Measurements from ENCODE around the gene MT1B. TPM values are rescaled to one million over a fixed set of nuclear protein-coding genes. Genes with fewer than 3 reads are reported as not detected.
A peak's percentile ranks its signal among the peaks of the same experiment; 100 is the strongest.

MT1B gene
- total and polyA plus RNA-seq, 2 of the 13 experiments (the other 11 are each of a cell fraction or from before 2014, with no cell fraction given) = 0.89 TPM; not detected in 1

DNA sequence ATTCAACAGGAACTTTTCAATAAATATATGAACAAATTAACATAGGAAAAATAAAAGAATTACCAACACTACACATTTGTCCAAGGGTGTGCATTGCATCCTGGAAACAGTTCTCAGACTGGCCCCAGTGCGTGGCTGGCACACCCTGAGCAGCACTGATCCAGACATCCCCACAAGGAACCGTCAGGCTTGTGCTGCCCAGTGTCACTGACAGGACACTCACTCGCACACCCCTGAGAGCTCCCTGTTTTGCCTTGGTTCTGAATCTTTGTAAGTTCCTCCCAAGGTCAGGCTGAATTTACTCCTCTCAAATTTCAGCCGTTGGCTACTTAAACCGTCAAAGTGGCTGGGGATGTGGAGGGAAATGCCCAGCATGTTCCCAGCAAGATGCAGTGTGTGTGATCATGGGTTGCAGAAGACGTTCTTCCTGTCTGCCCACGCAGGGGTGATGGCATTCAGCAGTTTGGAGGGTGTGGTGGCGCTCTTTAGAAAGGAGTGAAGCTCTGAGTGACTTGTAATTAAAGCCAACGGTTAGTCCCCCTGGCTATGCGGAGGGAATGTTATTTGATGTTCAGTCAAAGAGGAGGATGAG, 41.6 kb upstream of the MT1B start (continued):
- TF ChIP-seq, protein P1, sequence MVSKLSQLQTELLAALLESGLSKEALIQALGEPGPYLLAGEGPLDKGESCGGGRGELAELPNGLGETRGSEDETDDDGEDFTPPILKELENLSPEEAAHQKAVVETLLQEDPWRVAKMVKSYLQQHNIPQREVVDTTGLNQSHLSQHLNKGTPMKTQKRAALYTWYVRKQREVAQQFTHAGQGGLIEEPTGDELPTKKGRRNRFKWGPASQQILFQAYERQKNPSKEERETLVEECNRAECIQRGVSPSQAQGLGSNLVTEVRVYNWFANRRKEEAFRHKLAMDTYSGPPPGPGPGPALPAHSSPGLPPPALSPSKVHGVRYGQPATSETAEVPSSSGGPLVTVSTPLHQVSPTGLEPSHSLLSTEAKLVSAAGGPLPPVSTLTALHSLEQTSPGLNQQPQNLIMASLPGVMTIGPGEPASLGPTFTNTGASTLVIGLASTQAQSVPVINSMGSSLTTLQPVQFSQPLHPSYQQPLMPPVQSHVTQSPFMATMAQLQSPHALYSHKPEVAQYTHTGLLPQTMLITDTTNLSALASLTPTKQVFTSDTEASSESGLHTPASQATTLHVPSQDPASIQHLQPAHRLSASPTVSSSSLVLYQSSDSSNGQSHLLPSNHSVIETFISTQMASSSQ (IDR thresholded peaks at IDR 0.05; ENCODE audit: low read depth) = no peak
- TF ChIP-seq, protein P1 (CRISPR knock-in tag; IDR thresholded peaks at IDR 0.05; ENCODE audit: borderline replicate concordance) = no peak
- TF ChIP-seq, protein P2, sequence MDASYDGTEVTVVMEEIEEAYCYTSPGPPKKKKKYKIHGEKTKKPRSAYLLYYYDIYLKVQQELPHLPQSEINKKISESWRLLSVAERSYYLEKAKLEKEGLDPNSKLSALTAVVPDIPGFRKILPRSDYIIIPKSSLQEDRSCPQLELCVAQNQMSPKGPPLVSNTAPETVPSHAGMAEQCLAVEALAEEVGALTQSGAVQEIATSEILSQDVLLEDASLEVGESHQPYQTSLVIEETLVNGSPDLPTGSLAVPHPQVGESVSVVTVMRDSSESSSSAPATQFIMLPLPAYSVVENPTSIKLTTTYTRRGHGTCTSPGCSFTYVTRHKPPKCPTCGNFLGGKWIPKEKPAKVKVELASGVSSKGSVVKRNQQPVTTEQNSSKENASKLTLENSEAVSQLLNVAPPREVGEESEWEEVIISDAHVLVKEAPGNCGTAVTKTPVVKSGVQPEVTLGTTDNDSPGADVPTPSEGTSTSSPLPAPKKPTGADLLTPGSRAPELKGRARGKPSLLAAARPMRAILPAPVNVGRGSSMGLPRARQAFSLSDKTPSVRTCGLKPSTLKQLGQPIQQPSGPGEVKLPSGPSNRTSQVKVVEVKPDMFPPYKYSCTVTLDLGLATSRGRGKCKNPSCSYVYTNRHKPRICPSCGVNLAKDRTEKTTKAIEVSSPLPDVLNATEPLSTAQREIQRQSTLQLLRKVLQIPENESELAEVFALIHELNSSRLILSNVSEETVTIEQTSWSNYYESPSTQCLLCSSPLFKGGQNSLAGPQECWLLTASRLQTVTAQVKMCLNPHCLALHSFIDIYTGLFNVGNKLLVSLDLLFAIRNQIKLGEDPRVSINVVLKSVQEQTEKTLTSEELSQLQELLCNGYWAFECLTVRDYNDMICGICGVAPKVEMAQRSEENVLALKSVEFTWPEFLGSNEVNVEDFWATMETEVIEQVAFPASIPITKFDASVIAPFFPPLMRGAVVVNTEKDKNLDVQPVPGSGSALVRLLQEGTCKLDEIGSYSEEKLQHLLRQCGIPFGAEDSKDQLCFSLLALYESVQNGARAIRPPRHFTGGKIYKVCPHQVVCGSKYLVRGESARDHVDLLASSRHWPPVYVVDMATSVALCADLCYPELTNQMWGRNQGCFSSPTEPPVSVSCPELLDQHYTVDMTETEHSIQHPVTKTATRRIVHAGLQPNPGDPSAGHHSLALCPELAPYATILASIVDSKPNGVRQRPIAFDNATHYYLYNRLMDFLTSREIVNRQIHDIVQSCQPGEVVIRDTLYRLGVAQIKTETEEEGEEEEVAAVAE (CRISPR knock-in tag; IDR thresholded peaks at IDR 0.05; ENCODE audit: borderline replicate concordance) = no peak
- TF ChIP-seq HNRNPLL (IDR thresholded peaks at IDR 0.05; ENCODE audit: low read depth, low read length, poor library complexity, severe bottlenecking) (no peak), SP2 (CRISPR knock-in tag; IDR thresholded peaks at IDR 0.05) (no peak), PPARG (CRISPR knock-in tag; conservative IDR thresholded peaks at IDR 0.05) (no peak), TCF12 (IDR thresholded peaks at IDR 0.05) (no peak), TCF12 (CRISPR knock-in tag; IDR thresholded peaks at IDR 0.05) (no peak), RBM39 (IDR thresholded peaks at IDR 0.05; ENCODE audit: low read depth, low read length, poor library complexity, severe bottlenecking) (no peak), FOXK1 (CRISPR knock-in tag; IDR thresholded peaks at IDR 0.05; ENCODE audit: borderline replicate concordance, low read depth) (no peak), ZSCAN30 (CRISPR knock-in tag; IDR thresholded peaks at IDR 0.05) (no peak), MLLT10 (CRISPR knock-in tag; IDR thresholded peaks at IDR 0.05) (no peak), SETDB1 (CRISPR knock-in tag; IDR thresholded peaks at IDR 0.05; ENCODE audit: borderline replicate concordance) (no peak), ZNF354B (CRISPR knock-in tag; IDR thresholded peaks at IDR 0.05) (no peak), ZNF709 (CRISPR knock-in tag; IDR thresholded peaks at IDR 0.05) (no peak), ZMYM4 (CRISPR knock-in tag; IDR thresholded peaks at IDR 0.05) (peak; percentile 26; the same call in 1 of the 2 replicates), ZNF337 (CRISPR knock-in tag; IDR thresholded peaks at IDR 0.05; ENCODE audit: borderline replicate concordance, low read depth) (0 out of 2 replicates have a peak, but pooled peaks have one; percentile 14), ZNF556 (CRISPR knock-in tag; IDR thresholded peaks at IDR 0.05; ENCODE audit: borderline replicate concordance) (no peak), RFX1 (IDR thresholded peaks at IDR 0.05) (no peak), FOXJ3 (CRISPR knock-in tag; IDR thresholded peaks at IDR 0.05; ENCODE audit: borderline replicate concordance) (no peak), HNRNPUL1 (IDR thresholded peaks at IDR 0.05; ENCODE audit: low read depth, low read length) (no peak)
- TF ChIP-seq, protein P3, sequence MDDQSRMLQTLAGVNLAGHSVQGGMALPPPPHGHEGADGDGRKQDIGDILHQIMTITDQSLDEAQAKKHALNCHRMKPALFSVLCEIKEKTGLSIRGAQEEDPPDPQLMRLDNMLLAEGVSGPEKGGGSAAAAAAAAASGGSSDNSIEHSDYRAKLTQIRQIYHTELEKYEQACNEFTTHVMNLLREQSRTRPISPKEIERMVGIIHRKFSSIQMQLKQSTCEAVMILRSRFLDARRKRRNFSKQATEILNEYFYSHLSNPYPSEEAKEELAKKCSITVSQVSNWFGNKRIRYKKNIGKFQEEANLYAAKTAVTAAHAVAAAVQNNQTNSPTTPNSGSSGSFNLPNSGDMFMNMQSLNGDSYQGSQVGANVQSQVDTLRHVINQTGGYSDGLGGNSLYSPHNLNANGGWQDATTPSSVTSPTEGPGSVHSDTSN (CRISPR knock-in tag; IDR thresholded peaks at IDR 0.05; ENCODE audit: borderline replicate concordance) = no peak
